ENCODE results near the gene ABI2. TPM values are rescaled to one million over a fixed set of nuclear protein-coding genes. Genes with fewer than 3 reads are reported as not detected.

Gene ABI2
- total and polyA plus RNA-seq, 8 donors, result 6.1 to 151 (median 14.4) TPM

DNA sequence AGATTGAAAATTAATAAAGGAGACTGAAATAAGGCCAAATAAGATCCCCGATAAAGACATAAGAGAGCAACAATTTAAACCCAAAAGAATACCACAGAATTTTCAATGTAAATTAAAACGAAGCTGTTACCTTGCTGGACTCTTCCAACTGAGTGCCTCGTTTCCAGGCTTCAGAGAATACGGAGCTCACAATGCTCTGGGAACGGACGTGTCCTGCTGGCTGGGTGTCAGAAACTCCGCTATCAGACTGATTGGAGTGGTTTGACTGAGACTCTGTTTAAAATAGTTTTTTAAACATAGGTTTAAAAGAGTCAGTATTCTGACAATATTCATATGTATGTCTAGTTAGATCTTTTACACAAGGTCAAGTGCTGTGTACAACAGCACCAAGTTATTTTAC, 116.5 kb downstream of the ABI2 start:
- WGBS, 5 donors, result 40 to 70% (median 52%) methylated on average over 7 of the region's 7 CpGs
- DNase-seq, result no peak
- intact Hi-C loops (cut with DNase I; ENCODE audit: low total_unique reads), result no loop called here

GRCh38 chr2:203446071-203446481, 117.9 kb downstream of the ABI2 start:
- Histone ChIP-seq H3K36me3 (peaks cover 10 to 97% (median 94%) of the 10 kb centered on the region in 4 donors), H3K4me3 (no peak overlapping the region), H3K9me3 (no peaks in the 10 kb centered on the region), H3K27ac (no peak overlapping the region), H3K4me1 (no peaks in the 10 kb centered on the region), H3K27me3 (no peaks in the 10 kb centered on the region)
- no peak for DNase-seq
- TF ChIP-seq POLR2AphosphoS5 (IDR thresholded peaks at IDR 0.05) (no peak), POLR2A (IDR thresholded peaks at IDR 0.05) (no peak), EP300 (IDR thresholded peaks at IDR 0.05) (no peak)
- TF ChIP-seq, protein P1, sequence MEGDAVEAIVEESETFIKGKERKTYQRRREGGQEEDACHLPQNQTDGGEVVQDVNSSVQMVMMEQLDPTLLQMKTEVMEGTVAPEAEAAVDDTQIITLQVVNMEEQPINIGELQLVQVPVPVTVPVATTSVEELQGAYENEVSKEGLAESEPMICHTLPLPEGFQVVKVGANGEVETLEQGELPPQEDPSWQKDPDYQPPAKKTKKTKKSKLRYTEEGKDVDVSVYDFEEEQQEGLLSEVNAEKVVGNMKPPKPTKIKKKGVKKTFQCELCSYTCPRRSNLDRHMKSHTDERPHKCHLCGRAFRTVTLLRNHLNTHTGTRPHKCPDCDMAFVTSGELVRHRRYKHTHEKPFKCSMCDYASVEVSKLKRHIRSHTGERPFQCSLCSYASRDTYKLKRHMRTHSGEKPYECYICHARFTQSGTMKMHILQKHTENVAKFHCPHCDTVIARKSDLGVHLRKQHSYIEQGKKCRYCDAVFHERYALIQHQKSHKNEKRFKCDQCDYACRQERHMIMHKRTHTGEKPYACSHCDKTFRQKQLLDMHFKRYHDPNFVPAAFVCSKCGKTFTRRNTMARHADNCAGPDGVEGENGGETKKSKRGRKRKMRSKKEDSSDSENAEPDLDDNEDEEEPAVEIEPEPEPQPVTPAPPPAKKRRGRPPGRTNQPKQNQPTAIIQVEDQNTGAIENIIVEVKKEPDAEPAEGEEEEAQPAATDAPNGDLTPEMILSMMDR (IDR thresholded peaks at IDR 0.05), result no peak
- intact Hi-C loops (cut with DNase I; ENCODE audit: low total_unique reads), result no loop called here
- WGBS, 5 donors, result 71 to 93% (median 88%) methylated on average over 3 of the region's 3 CpGs

More for the DNA sequence above, 116.5 kb downstream of the ABI2 start:
- no peaks in the 10 kb centered on the region for H3K27me3 ChIP-seq
- H3K4me3 ChIP-seq, result no peak overlapping the region
- H3K27ac ChIP-seq, result no peak overlapping the region
- peaks cover 10 to 100% (median 95%) of the 10 kb centered on the region in 4 donors for H3K36me3 ChIP-seq
- H3K9me3 ChIP-seq, result no peaks in the 10 kb centered on the region
- H3K4me1 ChIP-seq, result no peaks in the 10 kb centered on the region
- TF ChIP-seq POLR2A (IDR thresholded peaks at IDR 0.05) (no peak), POLR2AphosphoS5 (IDR thresholded peaks at IDR 0.05) (no peak), EP300 (IDR thresholded peaks at IDR 0.05) (no peak)
- TF ChIP-seq, protein P1 (IDR thresholded peaks at IDR 0.05), result no peak

DNA sequence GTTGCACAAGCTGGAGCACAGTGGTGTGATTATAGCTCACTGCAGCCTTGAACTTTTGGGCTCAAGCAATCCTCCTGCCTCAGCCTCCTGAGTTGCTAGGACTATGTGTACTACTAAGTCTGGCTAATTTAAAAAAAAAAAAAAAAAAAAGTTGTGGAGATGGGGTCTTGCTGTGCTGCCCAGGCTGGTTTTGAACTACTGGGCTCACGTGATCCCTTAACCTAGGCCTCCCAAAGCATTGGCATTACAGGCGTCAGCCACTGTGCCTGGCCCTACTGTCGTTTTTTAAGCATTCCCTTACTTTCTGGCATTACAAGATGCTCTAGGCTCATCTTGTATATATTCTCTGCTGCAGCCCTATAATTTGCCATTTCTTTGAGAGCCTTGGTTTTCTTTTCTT, 118.6 kb downstream of the ABI2 start:
- Histone ChIP-seq H3K4me1 (no peaks in the 10 kb centered on the region), H3K4me3 (no peak overlapping the region), H3K36me3 (peaks cover 7 to 97% (median 94%) of the 10 kb centered on the region in 4 donors), H3K9me3 (no peaks in the 10 kb centered on the region), H3K27me3 (no peaks in the 10 kb centered on the region), H3K27ac (no peak overlapping the region)
- WGBS, 5 donors, result 90 to 97% (median 97%) methylated on average over 3 of the region's 3 CpGs
- no peak for DNase-seq
- TF ChIP-seq POLR2AphosphoS5 (IDR thresholded peaks at IDR 0.05) (no peak), POLR2A (IDR thresholded peaks at IDR 0.05) (no peak), EP300 (IDR thresholded peaks at IDR 0.05) (no peak)
- TF ChIP-seq, protein P1 (IDR thresholded peaks at IDR 0.05), result no peak
- intact Hi-C loops (cut with DNase I; ENCODE audit: low total_unique reads), result no loop called here

GRCh38 chr2:203450561-203450960, 122.4 kb downstream of the ABI2 start:
- TF ChIP-seq, protein P1 (IDR thresholded peaks at IDR 0.05), result no peak
- TF ChIP-seq EP300 (IDR thresholded peaks at IDR 0.05) (no peak), POLR2AphosphoS5 (IDR thresholded peaks at IDR 0.05) (no peak), POLR2A (IDR thresholded peaks at IDR 0.05) (no peak)
- Histone ChIP-seq H3K36me3 (peaks cover 3 to 80% (median 70%) of the 10 kb centered on the region in 4 donors), H3K4me3 (no peak overlapping the region), H3K27ac (no peak overlapping the region), H3K27me3 (no peaks in the 10 kb centered on the region), H3K9me3 (no peaks in the 10 kb centered on the region), H3K4me1 (no peaks in the 10 kb centered on the region)
- intact Hi-C loops (cut with DNase I; ENCODE audit: low total_unique reads), result no loop called here
- WGBS, 5 donors, result 67 to 94% (median 85%) methylated on average over 3 of the region's 3 CpGs
- DNase-seq, result no peak
